HG02678 (cell line): ENCODE measurements around the gene HOXA10.

Source experiments
- ATAC-seq: cut with Tn5 transposase; IDR thresholded peaks from one replicate; pipeline ENCODE4 v1.9.1; 2021; ENCODE audit warnings: mild to moderate bottlenecking, moderate library complexity; ENCODE audit not compliant: unreplicated experiment

The HOXA10 gene

GRCh38 chr7:27146491-27147198 lies 27.5 kb downstream of the HOXA10 start:
- no peak for ATAC-seq

- no peak for ATAC-seq
Observed at GRCh38 chr7:27145914-27146412, 28.2 kb downstream of the HOXA10 start.

GRCh38 chr7:27145165-27145913 lies 28.8 kb downstream of the HOXA10 start:
- ATAC-seq = no peak

- no peak for ATAC-seq
Observed at GRCh38 chr7:27144781-27145164, 29.3 kb downstream of the HOXA10 start.

GRCh38 chr7:27143950-27144780 lies 30.0 kb downstream of the HOXA10 start:
- no peak for ATAC-seq

GRCh38 chr7:27143023-27143949 lies 30.8 kb downstream of the HOXA10 start, which contains the start of gene HOXA5:
Gene HOXA5, minus strand, starts transcription at chr7:27143681. Its CDS starts 74 bp downstream, at chr7:27143607.
- ATAC-seq = no peak

- ATAC-seq = no peak
Observed at GRCh38 chr7:27142580-27143022, 31.5 kb downstream of the HOXA10 start.

GRCh38 chr7:27141923-27142579 lies 32.1 kb downstream of the HOXA10 start:
- no peak for ATAC-seq

- ATAC-seq = no peak
Observed at GRCh38 chr7:27141137-27141922, 32.8 kb downstream of the HOXA10 start.

- no peak for ATAC-seq
Observed at GRCh38 chr7:27140126-27140857, 33.8 kb downstream of the HOXA10 start.

- no peak for ATAC-seq
Observed at GRCh38 chr7:27139334-27140125, 34.6 kb downstream of the HOXA10 start.

GRCh38 chr7:27138985-27139333 lies 35.2 kb downstream of the HOXA10 start:
- ATAC-seq = no peak

GRCh38 chr7:27138472-27138871 lies 35.6 kb downstream of the HOXA10 start:
- ATAC-seq = no peak

GRCh38 chr7:27137640-27138315 lies 36.3 kb downstream of the HOXA10 start:
- no peak for ATAC-seq

GRCh38 chr7:27134392-27134791 lies 39.7 kb downstream of the HOXA10 start:
- ATAC-seq = no peak

GRCh38 chr7:27133409-27134231 lies 40.5 kb downstream of the HOXA10 start:
- no peak for ATAC-seq
